ENCODE measurements around the gene HS1BP3.

HS1BP3 gene

DNA sequence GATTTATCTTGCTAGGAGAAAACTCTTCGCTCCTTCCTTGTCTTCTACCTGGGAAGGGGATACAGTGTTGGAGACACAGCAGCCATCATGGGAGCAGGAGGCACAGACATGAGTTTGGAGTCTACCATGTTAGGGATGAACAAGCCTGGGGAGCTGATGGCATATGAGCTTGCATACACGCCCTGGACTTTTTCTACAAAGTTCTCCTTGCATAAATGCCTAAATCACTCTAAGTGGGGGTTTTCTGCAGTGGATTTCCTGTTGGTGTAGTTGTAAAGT lies 3.6 kb upstream of the HS1BP3 start:
- TF ChIP-seq Cebpa-rat (IDR thresholded peaks at IDR 0.05), result no peak
- Histone ChIP-seq H3K27me3 (no peaks in the 10 kb centered on the region), H3K4me1 (peaks cover 19% of the 10 kb centered on the region), H3K27ac (no peak overlapping the region), H4K20me1 (no peaks in the 10 kb centered on the region), H3K9ac (no peak overlapping the region), H3K9me3 (no peaks in the 10 kb centered on the region), H3K4me2 (no peak overlapping the region), H3K4me3 (no peak overlapping the region), H3K36me3 (no peaks in the 10 kb centered on the region)

- Histone ChIP-seq H3K4me3 (no peak overlapping the region), H3K27ac (no peak overlapping the region), H3K27me3 (no peaks in the 10 kb centered on the region), H3K9me3 (no peaks in the 10 kb centered on the region), H3K4me2 (no peak overlapping the region), H4K20me1 (no peaks in the 10 kb centered on the region), H3K9ac (no peak overlapping the region), H3K36me3 (no peaks in the 10 kb centered on the region), H3K4me1 (peaks cover 25% of the 10 kb centered on the region)
- TF ChIP-seq Cebpa-rat (IDR thresholded peaks at IDR 0.05), result no peak
Observed at GRCh38 chr2:20653695-20654534, 3.0 kb upstream of the HS1BP3 start.

DNA sequence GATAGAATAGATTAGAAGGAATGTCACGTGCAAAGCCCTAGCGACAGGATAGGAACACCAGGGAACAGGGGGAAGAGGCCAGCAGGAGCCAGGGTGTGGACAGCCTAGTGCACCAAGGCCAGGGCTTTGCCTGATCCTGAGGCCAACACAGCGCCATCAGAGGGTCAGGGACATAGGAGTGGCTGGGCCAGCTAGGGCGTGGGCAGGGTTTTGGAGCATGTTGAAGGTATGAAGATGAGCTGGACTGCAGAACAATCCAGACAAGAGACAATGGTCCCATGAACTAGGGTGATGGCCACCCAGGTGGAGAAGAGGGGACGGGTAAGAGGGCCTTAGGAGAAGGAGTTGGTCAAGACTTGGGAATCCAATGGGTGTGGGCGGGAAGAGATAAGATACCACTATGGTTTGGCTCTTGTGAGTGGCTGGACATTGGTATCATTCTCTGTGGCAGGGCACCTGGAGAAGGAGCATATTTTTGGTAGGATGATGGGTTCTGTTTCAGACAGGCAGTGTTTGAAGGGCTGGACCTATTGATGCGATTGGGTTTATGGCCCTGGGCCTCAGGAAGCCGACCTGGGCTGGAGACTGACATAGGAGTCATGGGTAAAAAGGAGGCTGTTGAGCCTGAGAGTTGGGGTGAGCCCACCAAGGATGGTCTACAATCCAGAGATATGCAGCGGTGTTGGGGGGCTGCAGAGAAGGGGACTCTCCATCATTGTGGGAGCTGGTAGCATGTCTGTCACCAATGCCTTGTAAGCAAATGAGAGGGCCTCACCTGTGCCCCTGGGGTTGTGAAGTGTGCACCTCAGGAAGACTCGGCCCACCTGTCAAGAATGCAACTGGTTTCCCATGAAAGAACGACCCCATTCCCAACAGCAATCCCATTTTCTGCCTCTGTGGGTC lies 2.0 kb upstream of the HS1BP3 start:
- H3K9me3 ChIP-seq, result no peaks in the 10 kb centered on the region
- no peak overlapping the region for H3K9ac ChIP-seq
- no peak for TF ChIP-seq Cebpa-rat (IDR thresholded peaks at IDR 0.05)
- no peak overlapping the region for H3K27ac ChIP-seq
- H3K4me1 ChIP-seq, result peaks cover 35% of the 10 kb centered on the region
- H3K4me3 ChIP-seq, result no peak overlapping the region
- H3K27me3 ChIP-seq, result no peaks in the 10 kb centered on the region
- no peaks in the 10 kb centered on the region for H3K36me3 ChIP-seq
- H3K4me2 ChIP-seq, result no peak overlapping the region
- H4K20me1 ChIP-seq, result no peaks in the 10 kb centered on the region

- peaks cover 43% of the 10 kb centered on the region for H3K4me1 ChIP-seq
- no peak for TF ChIP-seq Cebpa-rat (IDR thresholded peaks at IDR 0.05)
- no peaks in the 10 kb centered on the region for H3K27me3 ChIP-seq
- no peak overlapping the region for H3K4me2 ChIP-seq
- H3K9ac ChIP-seq, result no peak overlapping the region
- no peaks in the 10 kb centered on the region for H4K20me1 ChIP-seq
- H3K36me3 ChIP-seq, result no peaks in the 10 kb centered on the region
- H3K9me3 ChIP-seq, result no peaks in the 10 kb centered on the region
- H3K4me3 ChIP-seq, result no peak overlapping the region
- no peak overlapping the region for H3K27ac ChIP-seq
Observed at GRCh38 chr2:20652141-20652540, 1.2 kb upstream of the HS1BP3 start.

DNA sequence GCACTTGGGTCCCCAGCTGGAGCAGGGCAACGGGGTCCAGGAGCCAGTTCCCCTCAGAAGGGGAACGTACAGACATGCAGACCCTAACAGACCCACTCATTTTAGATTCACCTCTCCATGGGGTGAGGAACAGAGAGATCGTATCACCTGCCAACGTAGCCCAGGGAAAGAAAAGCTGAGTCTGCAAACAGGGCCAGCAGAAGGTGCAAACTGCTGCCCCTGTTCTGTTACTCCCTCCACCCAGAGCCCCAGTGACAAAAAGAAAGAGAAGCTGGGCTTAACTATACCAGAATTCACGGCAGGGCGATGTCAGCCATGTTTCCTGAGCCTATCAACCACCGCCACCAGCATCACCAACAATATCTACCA lies 817 bp upstream of the HS1BP3 start:
- peak overlapping the region; percentile 79 for H3K4me3 ChIP-seq
- peaks cover 47% of the 10 kb centered on the region for H3K4me1 ChIP-seq
- H3K9me3 ChIP-seq, result no peaks in the 10 kb centered on the region
- no peak for TF ChIP-seq Cebpa-rat (IDR thresholded peaks at IDR 0.05)
- no peaks in the 10 kb centered on the region for H4K20me1 ChIP-seq
- peak overlapping the region; percentile 73 for H3K27ac ChIP-seq
- no peaks in the 10 kb centered on the region for H3K36me3 ChIP-seq
- no peaks in the 10 kb centered on the region for H3K27me3 ChIP-seq
- H3K4me2 ChIP-seq, result peak overlapping the region; percentile 98
- peak overlapping the region; percentile 80; the same call in 1 of the 2 replicates for H3K9ac ChIP-seq

GRCh38 chr2:20650393-20650876 lies 463 bp downstream of the HS1BP3 start:
- H3K27ac ChIP-seq, result peak overlapping the region; percentile 73
- TF ChIP-seq Cebpa-rat (IDR thresholded peaks at IDR 0.05), result no peak
- H3K9me3 ChIP-seq, result no peaks in the 10 kb centered on the region
- H3K4me2 ChIP-seq, result peak overlapping the region; percentile 98
- H3K9ac ChIP-seq, result peak overlapping the region; percentile 80
- H3K4me3 ChIP-seq, result peak overlapping the region; percentile 79
- H4K20me1 ChIP-seq, result no peaks in the 10 kb centered on the region
- no peaks in the 10 kb centered on the region for H3K27me3 ChIP-seq
- peaks cover 2% of the 10 kb centered on the region; the same call in 1 of the 2 replicates for H3K36me3 ChIP-seq
- H3K4me1 ChIP-seq, result peaks cover 58% of the 10 kb centered on the region

GRCh38 chr2:20649976-20650375 lies 922 bp downstream of the HS1BP3 start:
- peak overlapping the region; percentile 79 for H3K4me3 ChIP-seq
- no peaks in the 10 kb centered on the region for H3K9me3 ChIP-seq
- peak overlapping the region; percentile 80 for H3K9ac ChIP-seq
- H3K4me2 ChIP-seq, result peak overlapping the region; percentile 98
- TF ChIP-seq Cebpa-rat (IDR thresholded peaks at IDR 0.05), result no peak
- H3K27ac ChIP-seq, result no peak overlapping the region
- H4K20me1 ChIP-seq, result no peaks in the 10 kb centered on the region
- H3K4me1 ChIP-seq, result peaks cover 58% of the 10 kb centered on the region
- peaks cover 6% of the 10 kb centered on the region for H3K36me3 ChIP-seq
- H3K27me3 ChIP-seq, result no peaks in the 10 kb centered on the region

DNA sequence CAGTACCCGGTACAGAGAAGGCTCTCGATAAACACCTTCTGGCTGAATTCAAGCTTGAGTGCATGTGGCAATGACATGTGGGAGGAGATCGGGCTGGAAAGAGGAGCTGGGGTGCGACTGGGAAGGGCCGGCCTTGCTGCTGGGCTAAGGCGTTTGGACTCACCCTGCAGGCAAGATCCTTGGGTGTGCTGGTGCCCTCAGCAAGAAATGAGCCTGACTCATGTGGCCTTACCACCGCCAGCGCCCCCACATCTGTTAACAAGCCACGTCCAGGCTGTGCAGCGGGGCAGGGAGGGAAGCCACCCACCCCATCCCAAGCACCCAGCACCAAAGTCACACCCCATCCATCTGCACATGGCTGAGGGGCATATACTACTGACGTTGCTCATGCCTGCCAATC lies 1.3 kb downstream of the HS1BP3 start:
- no peak for TF ChIP-seq Cebpa-rat (IDR thresholded peaks at IDR 0.05)
- Histone ChIP-seq H3K9me3 (no peaks in the 10 kb centered on the region), H4K20me1 (no peaks in the 10 kb centered on the region), H3K27ac (no peak overlapping the region), H3K9ac (no peak overlapping the region), H3K27me3 (no peaks in the 10 kb centered on the region), H3K4me2 (peak overlapping the region; percentile 98), H3K4me1 (peaks cover 58% of the 10 kb centered on the region), H3K4me3 (peak overlapping the region; percentile 79; the same call in 1 of the 2 replicates), H3K36me3 (peaks cover 10% of the 10 kb centered on the region)

GRCh38 chr2:20648831-20649230 lies 2.1 kb downstream of the HS1BP3 start:
- no peaks in the 10 kb centered on the region for H3K9me3 ChIP-seq
- H3K27me3 ChIP-seq, result no peaks in the 10 kb centered on the region
- TF ChIP-seq Cebpa-rat (IDR thresholded peaks at IDR 0.05), result no peak
- peaks cover 17% of the 10 kb centered on the region for H3K36me3 ChIP-seq
- H3K27ac ChIP-seq, result peak overlapping the region; percentile 19
- peaks cover 58% of the 10 kb centered on the region for H3K4me1 ChIP-seq
- no peaks in the 10 kb centered on the region for H4K20me1 ChIP-seq
- peak overlapping the region; percentile 98 for H3K4me2 ChIP-seq
- no peak overlapping the region for H3K9ac ChIP-seq
- no peak overlapping the region for H3K4me3 ChIP-seq

- H3K4me3 ChIP-seq, result peak overlapping the region; percentile 18; the same call in 1 of the 2 replicates
- TF ChIP-seq Cebpa-rat (IDR thresholded peaks at IDR 0.05), result no peak
- H3K27me3 ChIP-seq, result no peaks in the 10 kb centered on the region
- H3K4me2 ChIP-seq, result peak overlapping the region; percentile 98
- peak overlapping the region; percentile 19 for H3K27ac ChIP-seq
- peaks cover under 1% of the 10 kb centered on the region; the same call in 1 of the 2 replicates for H4K20me1 ChIP-seq
- H3K36me3 ChIP-seq, result peaks cover 23% of the 10 kb centered on the region
- H3K4me1 ChIP-seq, result peaks cover 58% of the 10 kb centered on the region
- H3K9ac ChIP-seq, result no peak overlapping the region
- no peaks in the 10 kb centered on the region for H3K9me3 ChIP-seq
Observed at GRCh38 chr2:20648206-20648605, 2.7 kb downstream of the HS1BP3 start.

All from BLaER1 (cell line).